K562 (cell line): ENCODE results near the gene NECTIN2. TPM values are rescaled to one million over a fixed set of nuclear protein-coding genes. Genes with fewer than 3 reads are reported as not detected.

Source experiments
- CREB3 ChIP-seq: fragments of 450-650 bp; conservative IDR thresholded peaks from 2 replicates; pipeline ENCODE4 v1.6.1; 2016; ENCODE audit warnings: missing genetic modification characterization, low read depth, mild to moderate bottlenecking, missing compliant biosample characterization, moderate library complexity
- KAT8 ChIP-seq: fragments of 450-650 bp; IDR thresholded peaks from 2 replicates; pipeline ENCODE4 v1.6.1; 2016; ENCODE audit warnings: low read depth, mild to moderate bottlenecking
- NCOR1 ChIP-seq: fragments of 450-650 bp; IDR thresholded peaks from 2 replicates; pipeline ENCODE4 v1.6.1; 2016; ENCODE audit warnings: mild to moderate bottlenecking, moderate library complexity
- POU5F1 ChIP-seq: fragments of 150-350 bp; IDR thresholded peaks from 2 replicates; pipeline ENCODE4 v1.6.1; 2014; ENCODE audit warnings: borderline replicate concordance, low read length, low read depth, mild to moderate bottlenecking; ENCODE audit not compliant: partially characterized antibody
- RFX7 ChIP-seq: fragments of 250-450 bp; sonication (Bioruptor Pico); IDR thresholded peaks from 2 replicates; pipeline ENCODE4 v1.5.1; 2021; ENCODE audit warnings: mild to moderate bottlenecking
- SREBF2 ChIP-seq: sonication (generic); formaldehyde crosslinking; IDR thresholded peaks from 2 replicates; pipeline ENCODE4 v1.4.0; 2020; ENCODE audit warnings: mild to moderate bottlenecking, missing genetic modification reagents
- ZBTB26 ChIP-seq: fragments of 450-650 bp; formaldehyde crosslinking; IDR thresholded peaks from 2 replicates; pipeline ENCODE4 v1.4.0; 2022; ENCODE audit warnings: missing genetic modification characterization
- ZBTB7A ChIP-seq: IDR thresholded peaks from 2 replicates; pipeline ENCODE4 v1.6.1; 2011; ENCODE audit warnings: low read depth, mild to moderate bottlenecking, low read length, moderate library complexity, borderline replicate concordance; ENCODE audit not compliant: control insufficient read depth
- polyA plus RNA-seq, 8 experiments: library from polyadenylated mRNA; depleted of rRNA in 4 of 8; stranded (reverse) in 5 of 8; unstranded in 3 of 8; fragments of >200 nt; fragmentation: Nextera tagmentation in 2 of 8; fragmentation: Illumina TruSeq in 1 of 8; extraction: Ambion mirVana in 2 of 8; extraction: Trizol in 1 of 8; gene quantifications; 2 replicates each; pipeline versions ENCODE4 v1.2.1 to v1.2.3, GENCODE V29; 2011 to 2014; ENCODE audit warnings: inconsistent platforms in 1 of 8, missing spikeins in 1 of 8
- total RNA-seq, 7 experiments: library from RNA; depleted of rRNA in 6 of 7; stranded (reverse); fragments of >200 nt in 6 of 7; fragmentation: Illumina TruSeq in 2 of 7; extraction: Trizol in 2 of 7; gene quantifications; 2 replicates each; pipeline versions ENCODE4 v1.2.1 to v1.2.3, GENCODE V29; 2011 to 2021; ENCODE audit warnings: low replicate concordance in 1 of 7
- TF ChIP-seq, protein P1 (sequence below): fragments of 250-450 bp; sonication (Bioruptor Pico); IDR thresholded peaks from 2 replicates; pipeline ENCODE4 v1.8.0; 2021; ENCODE audit warnings: mild to moderate bottlenecking, moderate library complexity
- TF ChIP-seq, protein P2 (sequence below): fragments of 250-450 bp; sonication (Bioruptor Pico); IDR thresholded peaks from 2 replicates; pipeline ENCODE4 v1.4.0; 2020; ENCODE audit warnings: mild to moderate bottlenecking
- TF ChIP-seq, protein P3 (sequence below): fragments of 250-450 bp; sonication (Bioruptor Pico); IDR thresholded peaks from 2 replicates; pipeline ENCODE4 v1.9.0; 2021; ENCODE audit warnings: mild to moderate bottlenecking

The NECTIN2 gene
- total and polyA plus RNA-seq, 9 of the 15 experiments (the other 6 are each of a cell fraction or from before 2014, with no cell fraction given): 3.9 to 94.9 (median 34.9) TPM

- TF ChIP-seq CREB3: no peak
- TF ChIP-seq ZBTB26 (CRISPR knock-in tag): no peak
- TF ChIP-seq, protein P1, sequence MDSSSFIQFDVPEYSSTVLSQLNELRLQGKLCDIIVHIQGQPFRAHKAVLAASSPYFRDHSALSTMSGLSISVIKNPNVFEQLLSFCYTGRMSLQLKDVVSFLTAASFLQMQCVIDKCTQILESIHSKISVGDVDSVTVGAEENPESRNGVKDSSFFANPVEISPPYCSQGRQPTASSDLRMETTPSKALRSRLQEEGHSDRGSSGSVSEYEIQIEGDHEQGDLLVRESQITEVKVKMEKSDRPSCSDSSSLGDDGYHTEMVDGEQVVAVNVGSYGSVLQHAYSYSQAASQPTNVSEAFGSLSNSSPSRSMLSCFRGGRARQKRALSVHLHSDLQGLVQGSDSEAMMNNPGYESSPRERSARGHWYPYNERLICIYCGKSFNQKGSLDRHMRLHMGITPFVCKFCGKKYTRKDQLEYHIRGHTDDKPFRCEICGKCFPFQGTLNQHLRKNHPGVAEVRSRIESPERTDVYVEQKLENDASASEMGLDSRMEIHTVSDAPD (CRISPR knock-in tag): no peak
- no peak for TF ChIP-seq KAT8
- TF ChIP-seq NCOR1: no peak
- TF ChIP-seq ZBTB7A: no peak
- TF ChIP-seq, protein P2, sequence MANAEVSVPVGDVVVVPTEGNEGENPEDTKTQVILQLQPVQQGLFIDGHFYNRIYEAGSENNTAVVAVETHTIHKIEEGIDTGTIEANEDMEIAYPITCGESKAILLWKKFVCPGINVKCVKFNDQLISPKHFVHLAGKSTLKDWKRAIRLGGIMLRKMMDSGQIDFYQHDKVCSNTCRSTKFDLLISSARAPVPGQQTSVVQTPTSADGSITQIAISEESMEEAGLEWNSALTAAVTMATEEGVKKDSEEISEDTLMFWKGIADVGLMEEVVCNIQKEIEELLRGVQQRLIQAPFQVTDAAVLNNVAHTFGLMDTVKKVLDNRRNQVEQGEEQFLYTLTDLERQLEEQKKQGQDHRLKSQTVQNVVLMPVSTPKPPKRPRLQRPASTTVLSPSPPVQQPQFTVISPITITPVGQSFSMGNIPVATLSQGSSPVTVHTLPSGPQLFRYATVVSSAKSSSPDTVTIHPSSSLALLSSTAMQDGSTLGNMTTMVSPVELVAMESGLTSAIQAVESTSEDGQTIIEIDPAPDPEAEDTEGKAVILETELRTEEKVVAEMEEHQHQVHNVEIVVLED (CRISPR knock-in tag): no peak
- TF ChIP-seq, protein P3, sequence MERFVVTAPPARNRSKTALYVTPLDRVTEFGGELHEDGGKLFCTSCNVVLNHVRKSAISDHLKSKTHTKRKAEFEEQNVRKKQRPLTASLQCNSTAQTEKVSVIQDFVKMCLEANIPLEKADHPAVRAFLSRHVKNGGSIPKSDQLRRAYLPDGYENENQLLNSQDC (CRISPR knock-in tag): no peak
- no peak for TF ChIP-seq POU5F1
- no peak for TF ChIP-seq RFX7
- TF ChIP-seq SREBF2 (CRISPR knock-in tag): no peak
Observed at GRCh38 chr19:44803442-44804428, 42.4 kb upstream of the NECTIN2 start (continued).
